NCI-H1105 (cell line): ENCODE results near the gene ASIC2.
"Not testable (repeated sequence)": the region's sequence is repeated elsewhere in the genome, so short reads cannot be mapped to it uniquely, and the experiment has no call there.

Source experiments
- DNase-seq: peaks from one replicate; lab custom pipeline; 2025; lab: John Stamatoyannopoulos, UW

ASIC2 gene

DNA sequence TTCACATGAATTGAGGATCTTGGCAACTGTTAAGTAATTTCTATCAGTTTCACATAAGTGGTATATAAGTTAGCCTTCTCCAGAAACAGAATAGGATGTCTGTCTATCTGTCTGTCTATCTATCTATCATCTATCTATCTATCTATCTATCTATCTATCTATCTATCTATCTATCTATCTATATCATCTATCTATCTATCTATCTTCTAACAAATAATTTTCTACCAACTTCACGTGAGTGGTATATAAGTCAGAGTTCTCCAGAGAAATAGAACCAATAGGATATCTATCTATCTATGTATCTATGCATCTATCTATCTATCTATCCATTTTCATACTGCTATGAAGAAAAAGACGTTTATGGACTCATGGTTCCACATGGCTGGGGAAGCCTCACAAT, 312.9 kb downstream of the ASIC2 start:
- DNase-seq: no peak

GRCh38 chr17:32976605-32977004, 316.5 kb downstream of the ASIC2 start:
- no peak for DNase-seq

- peak; percentile 9 for DNase-seq
These were observed 317.0 kb downstream of the ASIC2 start for GRCh38 chr17:32976131-32976530.

- no peak for DNase-seq
These were observed 321.9 kb downstream of the ASIC2 start for GRCh38 chr17:32971171-32971570.

GRCh38 chr17:32970281-32970680, 322.8 kb downstream of the ASIC2 start:
- DNase-seq: no peak

DNA sequence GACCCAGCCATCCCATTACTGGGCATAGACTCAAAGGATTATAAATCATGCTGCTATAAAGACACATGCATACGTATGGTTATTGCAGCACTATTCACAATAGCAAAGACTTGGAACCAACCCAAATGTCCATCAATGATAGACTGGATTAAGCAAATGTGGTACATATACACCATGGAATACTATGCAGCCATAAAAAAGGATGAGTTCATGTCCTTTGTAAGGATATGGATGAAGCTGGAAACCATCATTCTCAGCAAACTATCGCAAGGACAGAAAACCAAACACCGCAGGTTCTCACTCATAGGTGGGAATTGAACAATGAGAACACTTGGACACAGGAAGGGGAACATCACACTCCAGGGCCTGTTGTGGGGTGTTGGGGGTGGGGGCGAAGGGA, 323.9 kb downstream of the ASIC2 start:
- DNase-seq: not testable (repeated sequence)

- no peak for DNase-seq
These were observed 328.6 kb downstream of the ASIC2 start for GRCh38 chr17:32964541-32964940.
